Erythroblast (primary cell): ENCODE results near the gene CFC1.
"Not testable (repeated sequence)": the region's sequence is repeated elsewhere in the genome, so short reads cannot be mapped to it uniquely, and the experiment has no call there.

Experiments
- DNase-seq, 2 experiments: peaks; one replicate each; lab custom pipeline; 2025; lab: John Stamatoyannopoulos, UW

CFC1 gene

GRCh38 chr2:130599393-130599792 is at the start of gene CFC1:
Gene CFC1 (minus strand): TSS chr2:130599575. CDS start chr2:130599287, 288 bp downstream.
- not testable (repeated sequence) for DNase-seq

- not testable (repeated sequence) for DNase-seq
These were observed 42.3 kb upstream of the CFC1 start for GRCh38 chr2:130641688-130642087.

- DNase-seq = not testable (repeated sequence)
These were observed 39.6 kb upstream of the CFC1 start for GRCh38 chr2:130638973-130639372.

GRCh38 chr2:130628784-130629475 is 29.6 kb upstream of the CFC1 start:
- not testable (repeated sequence) for DNase-seq

- DNase-seq = not testable (repeated sequence)
These were observed 11.8 kb upstream of the CFC1 start, which contains the start of gene POTEJ for GRCh38 chr2:130611140-130611539. Gene POTEJ (plus strand): TSS chr2:130611440. CDS start chr2:130611533, 93 bp downstream.

- DNase-seq = not testable (repeated sequence)
These were observed 11.1 kb upstream of the CFC1 start for GRCh38 chr2:130610486-130610885.

- not testable (repeated sequence) for DNase-seq
These were observed 9.9 kb upstream of the CFC1 start for GRCh38 chr2:130609002-130609920.

- not testable (repeated sequence) for DNase-seq
These were observed 9.1 kb upstream of the CFC1 start for GRCh38 chr2:130608276-130609001.

GRCh38 chr2:130601648-130602302 is 2.4 kb upstream of the CFC1 start:
- DNase-seq = not testable (repeated sequence)

GRCh38 chr2:130599926-130600325 is 551 bp upstream of the CFC1 start:
- not testable (repeated sequence) for DNase-seq

GRCh38 chr2:130598463-130598862 is 912 bp downstream of the CFC1 start:
- not testable (repeated sequence) for DNase-seq

GRCh38 chr2:130597994-130598393 is 1.4 kb downstream of the CFC1 start:
- DNase-seq = not testable (repeated sequence)

GRCh38 chr2:130596757-130597156 is 2.6 kb downstream of the CFC1 start:
- DNase-seq = not testable (repeated sequence)

GRCh38 chr2:130594011-130594410 is 5.4 kb downstream of the CFC1 start:
- DNase-seq = not testable (repeated sequence)

GRCh38 chr2:130592791-130593414 is 6.5 kb downstream of the CFC1 start:
- not testable (repeated sequence) for DNase-seq

- not testable (repeated sequence) for DNase-seq
These were observed 8.5 kb downstream of the CFC1 start for GRCh38 chr2:130590842-130591359.

- DNase-seq = not testable (repeated sequence)
These were observed 9.1 kb downstream of the CFC1 start for GRCh38 chr2:130590170-130590841.

GRCh38 chr2:130588688-130589458 is 10.5 kb downstream of the CFC1 start:
- not testable (repeated sequence) for DNase-seq

GRCh38 chr2:130584726-130585125 is 14.6 kb downstream of the CFC1 start:
- not testable (repeated sequence) for DNase-seq
